GM12878 (cell line): ENCODE data around the gene VMAC. TPM values are rescaled to one million over a fixed set of nuclear protein-coding genes. Genes with fewer than 3 reads are reported as not detected.

Source experiments
- MTA2 ChIP-seq: fragments of 450-650 bp; IDR thresholded peaks from 2 replicates; pipeline ENCODE4 v1.6.1; 2016; ENCODE audit warnings: low read depth, mild to moderate bottlenecking, moderate library complexity
- MTA3 ChIP-seq: IDR thresholded peaks from 2 replicates; pipeline ENCODE4 v1.6.1; 2012; ENCODE audit warnings: low read length, inconsistent platforms, borderline replicate concordance
- polyA plus RNA-seq, 11 experiments: library from polyadenylated mRNA; depleted of rRNA in 4 of 11; unstranded in 6 of 11; stranded (reverse) in 5 of 11; fragments of >200 nt; fragmentation: Nextera tagmentation in 4 of 11; fragmentation: Illumina TruSeq in 1 of 11; extraction: Ambion mirVana in 4 of 11; extraction: Trizol in 1 of 11; gene quantifications; 1 replicate in 1 of 11; 2 replicates in 10 of 11; pipeline versions ENCODE4 v1.2.1 to v1.2.3, GENCODE V29; 2011 to 2016; ENCODE audit warnings: inconsistent platforms in 2 of 11, missing spikeins in 2 of 11, low read depth in 1 of 11
- total RNA-seq, 4 experiments: library from RNA; depleted of rRNA in 3 of 4; stranded (reverse); fragments of >200 nt in 3 of 4; fragmentation: Illumina TruSeq in 1 of 4; extraction: Trizol in 1 of 4; gene quantifications; 2 replicates each; pipeline versions ENCODE4 v1.2.1 to v1.2.3, GENCODE V29; 2013 to 2021
- TF ChIP-seq, protein P1 (sequence below): fragments of 450-650 bp; IDR thresholded peaks from 2 replicates; pipeline ENCODE4 v1.6.1; 2016; ENCODE audit warnings: mild to moderate bottlenecking, moderate library complexity, borderline replicate concordance
- TF ChIP-seq, protein P2 (sequence below): IDR thresholded peaks from 2 replicates; pipeline ENCODE4 v1.6.1; 2012; ENCODE audit warnings: mild to moderate bottlenecking, low read depth, low read length

VMAC gene
- total and polyA plus RNA-seq, 10 of the 15 experiments (the other 5 are each of a cell fraction or from before 2014, with no cell fraction given), result 0.18 to 6.8 (median 1.8) TPM

DNA sequence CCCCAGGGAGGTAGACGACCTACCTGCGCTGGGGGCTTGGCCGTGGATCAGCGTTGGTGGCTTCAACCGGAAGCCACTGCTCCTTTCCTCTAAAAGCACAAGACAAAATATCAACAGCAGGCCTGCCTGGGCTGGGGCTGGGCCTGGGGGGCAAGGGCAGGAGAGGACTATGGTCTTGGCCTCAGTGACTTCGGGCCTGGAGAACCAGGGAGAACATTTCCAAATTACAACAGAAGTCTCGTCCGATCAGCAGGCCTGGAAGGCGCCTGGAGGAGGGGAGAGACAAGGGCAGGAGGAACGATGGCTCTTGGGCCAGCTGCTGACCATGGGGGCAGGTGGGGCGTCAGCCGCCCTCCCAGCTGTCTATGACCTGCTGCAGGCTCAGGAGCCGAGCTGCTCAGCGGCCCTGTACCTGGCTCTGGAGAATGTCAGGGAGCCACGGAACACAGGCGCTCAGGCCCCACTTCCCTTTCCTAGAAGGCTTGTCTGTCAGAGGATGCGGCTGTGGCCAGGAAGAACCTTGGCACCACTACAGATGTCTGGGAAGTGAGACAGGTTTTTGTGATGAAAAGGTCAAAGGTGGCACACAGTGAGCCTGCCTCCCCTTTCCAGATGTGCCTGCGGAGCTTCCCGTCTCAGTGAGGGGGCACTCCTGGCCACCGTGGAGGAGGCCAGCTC, 28.9 kb downstream of the VMAC start (continued):
- TF ChIP-seq, protein P1, sequence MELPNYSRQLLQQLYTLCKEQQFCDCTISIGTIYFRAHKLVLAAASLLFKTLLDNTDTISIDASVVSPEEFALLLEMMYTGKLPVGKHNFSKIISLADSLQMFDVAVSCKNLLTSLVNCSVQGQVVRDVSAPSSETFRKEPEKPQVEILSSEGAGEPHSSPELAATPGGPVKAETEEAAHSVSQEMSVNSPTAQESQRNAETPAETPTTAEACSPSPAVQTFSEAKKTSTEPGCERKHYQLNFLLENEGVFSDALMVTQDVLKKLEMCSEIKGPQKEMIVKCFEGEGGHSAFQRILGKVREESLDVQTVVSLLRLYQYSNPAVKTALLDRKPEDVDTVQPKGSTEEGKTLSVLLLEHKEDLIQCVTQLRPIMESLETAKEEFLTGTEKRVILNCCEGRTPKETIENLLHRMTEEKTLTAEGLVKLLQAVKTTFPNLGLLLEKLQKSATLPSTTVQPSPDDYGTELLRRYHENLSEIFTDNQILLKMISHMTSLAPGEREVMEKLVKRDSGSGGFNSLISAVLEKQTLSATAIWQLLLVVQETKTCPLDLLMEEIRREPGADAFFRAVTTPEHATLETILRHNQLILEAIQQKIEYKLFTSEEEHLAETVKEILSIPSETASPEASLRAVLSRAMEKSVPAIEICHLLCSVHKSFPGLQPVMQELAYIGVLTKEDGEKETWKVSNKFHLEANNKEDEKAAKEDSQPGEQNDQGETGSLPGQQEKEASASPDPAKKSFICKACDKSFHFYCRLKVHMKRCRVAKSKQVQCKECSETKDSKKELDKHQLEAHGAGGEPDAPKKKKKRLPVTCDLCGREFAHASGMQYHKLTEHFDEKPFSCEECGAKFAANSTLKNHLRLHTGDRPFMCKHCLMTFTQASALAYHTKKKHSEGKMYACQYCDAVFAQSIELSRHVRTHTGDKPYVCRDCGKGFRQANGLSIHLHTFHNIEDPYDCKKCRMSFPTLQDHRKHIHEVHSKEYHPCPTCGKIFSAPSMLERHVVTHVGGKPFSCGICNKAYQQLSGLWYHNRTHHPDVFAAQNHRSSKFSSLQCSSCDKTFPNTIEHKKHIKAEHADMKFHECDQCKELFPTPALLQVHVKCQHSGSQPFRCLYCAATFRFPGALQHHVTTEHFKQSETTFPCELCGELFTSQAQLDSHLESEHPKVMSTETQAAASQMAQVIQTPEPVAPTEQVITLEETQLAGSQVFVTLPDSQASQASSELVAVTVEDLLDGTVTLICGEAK, result no peak
- TF ChIP-seq MTA2, result no peak
- TF ChIP-seq, protein P2, sequence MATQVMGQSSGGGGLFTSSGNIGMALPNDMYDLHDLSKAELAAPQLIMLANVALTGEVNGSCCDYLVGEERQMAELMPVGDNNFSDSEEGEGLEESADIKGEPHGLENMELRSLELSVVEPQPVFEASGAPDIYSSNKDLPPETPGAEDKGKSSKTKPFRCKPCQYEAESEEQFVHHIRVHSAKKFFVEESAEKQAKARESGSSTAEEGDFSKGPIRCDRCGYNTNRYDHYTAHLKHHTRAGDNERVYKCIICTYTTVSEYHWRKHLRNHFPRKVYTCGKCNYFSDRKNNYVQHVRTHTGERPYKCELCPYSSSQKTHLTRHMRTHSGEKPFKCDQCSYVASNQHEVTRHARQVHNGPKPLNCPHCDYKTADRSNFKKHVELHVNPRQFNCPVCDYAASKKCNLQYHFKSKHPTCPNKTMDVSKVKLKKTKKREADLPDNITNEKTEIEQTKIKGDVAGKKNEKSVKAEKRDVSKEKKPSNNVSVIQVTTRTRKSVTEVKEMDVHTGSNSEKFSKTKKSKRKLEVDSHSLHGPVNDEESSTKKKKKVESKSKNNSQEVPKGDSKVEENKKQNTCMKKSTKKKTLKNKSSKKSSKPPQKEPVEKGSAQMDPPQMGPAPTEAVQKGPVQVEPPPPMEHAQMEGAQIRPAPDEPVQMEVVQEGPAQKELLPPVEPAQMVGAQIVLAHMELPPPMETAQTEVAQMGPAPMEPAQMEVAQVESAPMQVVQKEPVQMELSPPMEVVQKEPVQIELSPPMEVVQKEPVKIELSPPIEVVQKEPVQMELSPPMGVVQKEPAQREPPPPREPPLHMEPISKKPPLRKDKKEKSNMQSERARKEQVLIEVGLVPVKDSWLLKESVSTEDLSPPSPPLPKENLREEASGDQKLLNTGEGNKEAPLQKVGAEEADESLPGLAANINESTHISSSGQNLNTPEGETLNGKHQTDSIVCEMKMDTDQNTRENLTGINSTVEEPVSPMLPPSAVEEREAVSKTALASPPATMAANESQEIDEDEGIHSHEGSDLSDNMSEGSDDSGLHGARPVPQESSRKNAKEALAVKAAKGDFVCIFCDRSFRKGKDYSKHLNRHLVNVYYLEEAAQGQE, result no peak
- TF ChIP-seq MTA3, result no peak
